BLaER1 (cell line): Measurements from ENCODE around the gene FBXW5.

ENCODE experiments used
- H3K27ac ChIP-seq: shearing (Covaris generic); formaldehyde crosslinking; 2 replicates; pipeline ENCODE4 v1.8.1; 2022
- H3K27me3 ChIP-seq: shearing (Covaris generic); formaldehyde crosslinking; 2 replicates; pipeline ENCODE4 v1.8.1; 2022
- H3K36me3 ChIP-seq: shearing (Covaris generic); formaldehyde crosslinking; 2 replicates; pipeline ENCODE4 v1.8.1; 2022
- H3K4me1 ChIP-seq: shearing (Covaris generic); formaldehyde crosslinking; 2 replicates; pipeline ENCODE4 v1.8.1; 2022
- H3K4me2 ChIP-seq: shearing (Covaris generic); formaldehyde crosslinking; 2 replicates; pipeline ENCODE4 v1.8.1; 2022
- H3K4me3 ChIP-seq: shearing (Covaris generic); formaldehyde crosslinking; 2 replicates; pipeline ENCODE4 v1.8.1; 2022
- H3K9ac ChIP-seq: shearing (Covaris generic); formaldehyde crosslinking; 2 replicates; pipeline ENCODE4 v1.8.1; 2022
- H3K9me3 ChIP-seq: shearing (Covaris generic); formaldehyde crosslinking; 2 replicates; pipeline ENCODE4 v1.8.1; 2022
- H4K20me1 ChIP-seq: shearing (Covaris generic); formaldehyde crosslinking; 2 replicates; pipeline ENCODE4 v1.8.1; 2022
- Cebpa-rat ChIP-seq: shearing (Covaris generic); IDR thresholded peaks from 2 replicates; pipeline ENCODE4 v1.8.1; 2022

Gene FBXW5

DNA sequence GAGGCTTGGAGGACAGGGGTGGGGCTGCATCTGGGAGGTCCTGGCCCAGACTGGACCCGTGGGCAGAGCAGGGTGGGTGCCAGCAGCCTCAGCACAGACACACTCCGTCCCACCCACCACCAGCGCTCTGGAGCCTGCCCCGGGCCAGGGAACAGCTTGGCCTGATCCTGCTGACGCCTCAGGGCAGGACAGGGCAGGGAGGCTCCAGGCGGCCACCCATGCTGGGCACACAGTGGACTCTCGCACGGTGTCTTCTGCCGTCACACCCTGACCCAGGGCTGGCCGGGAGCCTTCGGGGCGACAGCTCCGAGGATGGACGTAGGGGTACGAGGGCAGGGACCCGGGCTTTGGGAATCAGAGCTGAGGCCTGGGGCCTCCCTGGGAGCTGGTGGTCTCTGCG is 24.6 kb upstream of the FBXW5 start:
- H3K9ac ChIP-seq = no peak overlapping the region

DNA sequence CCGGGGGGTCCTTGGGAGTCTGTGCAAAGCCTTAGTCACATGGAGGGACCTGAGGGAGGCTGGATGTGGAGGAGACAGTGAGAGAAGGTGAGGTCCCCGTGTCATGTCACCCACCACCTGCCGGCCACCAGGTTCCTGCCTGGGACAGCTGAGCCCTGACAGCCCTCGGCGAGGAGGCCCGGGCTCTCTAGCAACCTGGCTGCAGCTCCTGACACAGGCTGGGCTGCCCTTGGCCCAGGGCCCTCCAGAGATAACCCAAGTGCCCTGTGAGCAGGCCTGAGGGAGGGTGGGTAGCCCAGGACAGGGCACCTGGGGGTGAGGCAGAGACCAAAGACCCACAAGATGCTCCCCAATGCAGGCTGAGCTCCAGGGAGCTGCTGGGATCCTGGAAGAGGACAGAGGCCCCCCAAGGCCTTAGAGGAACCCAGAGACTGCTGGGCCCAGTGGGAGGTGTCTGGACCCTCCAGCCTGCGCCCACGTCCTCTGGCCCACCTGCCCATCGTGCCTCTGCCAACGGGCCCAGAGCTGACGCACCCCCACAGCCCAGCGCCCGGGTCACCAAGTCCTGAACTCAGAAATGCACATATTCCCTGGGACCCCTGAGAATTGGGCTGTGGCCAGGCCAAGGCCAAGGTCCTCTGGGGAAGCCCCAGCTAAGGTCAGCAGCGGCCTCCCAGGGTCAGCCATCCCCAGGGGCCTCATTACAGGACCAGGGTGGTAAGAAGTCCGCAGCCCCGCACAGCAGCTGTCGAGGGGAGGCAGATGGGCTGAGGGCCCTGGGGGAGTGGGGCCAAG is 24.0 kb upstream of the FBXW5 start:
- Histone ChIP-seq H3K27me3 (no peaks in the 10 kb centered on the region), H3K27ac (no peak overlapping the region), H3K4me1 (peaks cover 35% of the 10 kb centered on the region), H3K4me2 (no peak overlapping the region), H3K9me3 (no peaks in the 10 kb centered on the region), H3K36me3 (no peaks in the 10 kb centered on the region), H3K9ac (no peak overlapping the region), H3K4me3 (no peak overlapping the region), H4K20me1 (no peaks in the 10 kb centered on the region)
- no peak for TF ChIP-seq Cebpa-rat

More for the DNA sequence above, 24.6 kb upstream of the FBXW5 start:
- peak overlapping the region; percentile 26; the same call in 1 of the 2 replicates for H3K27ac ChIP-seq
- no peak for TF ChIP-seq Cebpa-rat
- H3K27me3 ChIP-seq = no peaks in the 10 kb centered on the region
- no peaks in the 10 kb centered on the region for H3K36me3 ChIP-seq
- H3K9me3 ChIP-seq = no peaks in the 10 kb centered on the region
- H3K4me2 ChIP-seq = no peak overlapping the region
- peaks cover 35% of the 10 kb centered on the region for H3K4me1 ChIP-seq
- no peak overlapping the region for H3K4me3 ChIP-seq
- H4K20me1 ChIP-seq = no peaks in the 10 kb centered on the region

DNA sequence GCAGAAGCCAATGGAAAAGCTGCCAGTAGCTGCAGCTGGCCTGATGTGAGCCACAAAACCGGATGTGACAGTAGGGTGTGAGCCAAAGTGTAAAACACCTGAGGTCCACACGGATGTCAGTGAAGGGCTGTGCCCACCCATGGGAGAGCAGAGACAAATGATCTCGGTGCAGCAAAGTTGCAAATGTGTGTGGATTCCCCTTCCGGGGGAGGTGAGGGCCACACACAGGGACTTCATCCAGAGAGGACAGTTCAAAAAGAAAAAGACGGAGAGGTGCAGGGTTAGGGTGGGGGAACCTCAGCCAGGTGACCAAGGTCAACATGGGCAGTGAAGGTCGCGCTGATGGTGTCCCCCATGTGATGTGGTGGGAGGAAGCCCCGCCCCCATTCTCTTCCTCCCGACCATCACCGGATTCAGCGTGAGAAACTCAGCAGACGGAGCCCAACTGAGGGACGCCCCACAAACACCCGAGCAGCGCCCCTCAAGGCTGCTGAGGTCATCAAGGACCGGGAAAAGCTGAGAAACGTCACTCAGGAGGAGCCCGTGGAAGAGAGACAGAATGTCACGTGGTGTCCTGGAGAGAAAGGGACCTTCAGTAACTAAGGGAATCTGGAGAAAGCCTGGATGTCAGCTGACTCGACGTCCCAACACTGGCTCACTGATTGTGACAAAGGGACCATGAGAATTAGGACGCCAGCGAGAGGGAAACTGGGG is 21.4 kb upstream of the FBXW5 start:
- H3K36me3 ChIP-seq = no peaks in the 10 kb centered on the region
- no peak overlapping the region for H3K4me3 ChIP-seq
- no peaks in the 10 kb centered on the region for H3K27me3 ChIP-seq
- 0 out of 2 replicates have a peak overlapping the region, but pooled peaks have one; percentile 24 for H3K9ac ChIP-seq
- H3K9me3 ChIP-seq = no peaks in the 10 kb centered on the region
- peaks cover 26% of the 10 kb centered on the region for H3K4me1 ChIP-seq
- H3K4me2 ChIP-seq = peak overlapping the region; percentile 71
- H3K27ac ChIP-seq = no peak overlapping the region
- H4K20me1 ChIP-seq = no peaks in the 10 kb centered on the region
- no peak for TF ChIP-seq Cebpa-rat

DNA sequence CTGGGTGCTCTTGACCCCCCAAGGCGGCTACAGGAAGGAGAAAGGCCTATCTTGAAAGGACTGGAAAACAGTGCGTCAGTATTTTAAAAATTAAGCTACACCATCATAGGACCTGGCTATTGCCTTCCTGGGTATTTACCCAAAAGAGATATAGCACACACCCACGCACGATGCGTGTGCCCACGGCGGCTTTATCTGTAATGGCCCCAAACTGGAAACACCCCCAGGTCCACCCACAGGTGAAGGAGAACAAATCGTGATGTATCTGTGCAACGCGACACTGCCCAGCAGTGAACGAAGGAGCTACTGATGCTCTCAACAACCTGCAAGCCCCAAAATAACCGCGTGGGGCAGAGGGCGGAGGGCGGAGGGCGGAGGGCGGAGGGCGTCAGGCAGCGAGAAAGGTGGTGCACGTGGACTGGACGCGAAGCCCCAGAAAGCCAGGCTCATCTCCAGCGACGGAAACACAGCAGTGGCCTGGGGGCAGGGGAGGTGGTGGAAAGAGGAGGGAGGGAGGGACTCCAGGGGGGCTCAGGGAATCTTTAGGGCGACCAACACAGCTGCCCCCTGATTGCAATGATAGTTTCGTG is 20.4 kb upstream of the FBXW5 start:
- H3K4me3 ChIP-seq = no peak overlapping the region
- no peak overlapping the region for H3K4me2 ChIP-seq
- no peaks in the 10 kb centered on the region for H3K27me3 ChIP-seq
- H3K9me3 ChIP-seq = no peaks in the 10 kb centered on the region
- no peaks in the 10 kb centered on the region for H3K36me3 ChIP-seq
- no peak overlapping the region for H3K27ac ChIP-seq
- no peak overlapping the region for H3K9ac ChIP-seq
- no peak for TF ChIP-seq Cebpa-rat
- H4K20me1 ChIP-seq = no peaks in the 10 kb centered on the region
- peaks cover 21% of the 10 kb centered on the region for H3K4me1 ChIP-seq

DNA sequence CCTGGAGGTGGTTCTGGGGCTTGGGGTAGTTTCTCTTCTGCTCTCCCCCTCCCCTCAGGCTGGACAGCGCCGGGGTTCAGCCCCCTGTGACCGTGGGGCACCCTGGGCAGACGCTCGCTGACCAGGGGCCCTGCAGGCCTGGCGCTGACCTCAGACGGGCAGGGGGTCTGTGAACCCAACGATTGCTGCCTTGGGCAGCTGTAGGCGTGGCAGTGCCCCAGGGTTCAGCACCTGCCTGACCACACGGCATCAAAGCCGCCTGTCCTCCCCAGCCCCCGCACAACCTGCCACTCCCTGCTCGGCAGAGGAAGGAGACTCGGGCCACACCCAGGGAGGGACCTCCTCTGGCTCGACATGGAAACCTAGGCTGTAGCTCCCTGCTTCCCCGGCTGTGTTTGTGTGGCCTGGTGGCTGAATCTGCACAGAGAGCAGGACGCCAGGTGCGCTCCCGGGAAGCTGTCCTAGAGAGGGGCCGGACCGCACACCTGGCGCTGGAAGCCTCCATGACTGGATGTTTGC is 19.7 kb upstream of the FBXW5 start:
- H3K9ac ChIP-seq = no peak overlapping the region
- no peaks in the 10 kb centered on the region for H4K20me1 ChIP-seq
- peaks cover 26% of the 10 kb centered on the region for H3K4me1 ChIP-seq
- H3K4me3 ChIP-seq = no peak overlapping the region
- no peaks in the 10 kb centered on the region for H3K27me3 ChIP-seq
- H3K36me3 ChIP-seq = no peaks in the 10 kb centered on the region
- no peak for TF ChIP-seq Cebpa-rat
- no peak overlapping the region for H3K27ac ChIP-seq
- H3K4me2 ChIP-seq = no peak overlapping the region
- H3K9me3 ChIP-seq = no peaks in the 10 kb centered on the region

DNA sequence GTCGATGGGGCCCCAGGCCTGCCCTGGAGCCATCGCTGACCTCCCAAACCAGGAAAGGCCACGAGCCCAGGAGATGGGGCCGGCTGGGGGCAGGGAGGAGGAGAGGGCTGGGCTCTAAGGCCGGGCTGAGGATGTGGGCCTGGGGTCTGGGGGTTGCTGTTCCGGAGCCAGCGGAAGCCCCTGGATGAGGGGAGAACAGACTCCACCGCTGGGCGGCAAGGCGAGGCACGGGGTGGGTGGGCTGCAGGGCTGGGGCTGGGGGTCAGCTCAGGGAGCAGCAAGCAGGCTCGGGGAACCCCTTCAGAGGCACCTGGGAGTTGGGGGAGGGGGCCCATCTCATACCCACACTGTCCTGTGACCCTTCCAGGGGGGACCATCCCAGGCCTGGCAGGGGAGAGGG is 19.2 kb upstream of the FBXW5 start:
- no peak for TF ChIP-seq Cebpa-rat
- Histone ChIP-seq H3K4me3 (no peak overlapping the region), H3K36me3 (no peaks in the 10 kb centered on the region)

DNA sequence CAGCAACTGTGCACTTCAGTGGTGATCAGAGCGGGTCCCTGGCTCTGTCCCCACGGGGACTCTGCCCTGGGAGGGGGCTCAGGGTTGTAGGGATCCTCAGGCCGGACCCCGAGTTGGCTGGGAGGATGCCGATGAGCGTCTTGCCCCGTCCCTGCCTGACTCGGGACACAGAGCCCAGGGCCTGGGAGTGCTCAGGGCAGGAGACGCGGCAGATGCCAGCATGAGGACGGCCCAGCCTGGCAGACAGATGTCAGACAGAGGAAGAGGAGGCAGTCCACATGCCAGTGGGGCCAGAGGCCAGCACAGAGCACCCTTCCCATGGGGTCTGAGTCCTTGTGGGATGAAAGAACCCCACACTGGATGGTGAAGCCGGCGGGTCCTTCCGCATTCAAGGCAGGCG is 18.8 kb upstream of the FBXW5 start:
- Histone ChIP-seq H3K4me1 (peaks cover 26% of the 10 kb centered on the region), H3K4me3 (no peak overlapping the region), H3K36me3 (no peaks in the 10 kb centered on the region), H3K27me3 (no peaks in the 10 kb centered on the region), H3K9me3 (no peaks in the 10 kb centered on the region), H3K4me2 (no peak overlapping the region), H3K9ac (no peak overlapping the region), H3K27ac (no peak overlapping the region), H4K20me1 (no peaks in the 10 kb centered on the region)
- TF ChIP-seq Cebpa-rat = no peak

More for the DNA sequence above, 19.2 kb upstream of the FBXW5 start:
- no peaks in the 10 kb centered on the region for H4K20me1 ChIP-seq
- H3K9ac ChIP-seq = no peak overlapping the region
- H3K4me2 ChIP-seq = no peak overlapping the region
- H3K27me3 ChIP-seq = no peaks in the 10 kb centered on the region
- no peaks in the 10 kb centered on the region for H3K9me3 ChIP-seq
- peaks cover 26% of the 10 kb centered on the region for H3K4me1 ChIP-seq
- no peak overlapping the region for H3K27ac ChIP-seq

DNA sequence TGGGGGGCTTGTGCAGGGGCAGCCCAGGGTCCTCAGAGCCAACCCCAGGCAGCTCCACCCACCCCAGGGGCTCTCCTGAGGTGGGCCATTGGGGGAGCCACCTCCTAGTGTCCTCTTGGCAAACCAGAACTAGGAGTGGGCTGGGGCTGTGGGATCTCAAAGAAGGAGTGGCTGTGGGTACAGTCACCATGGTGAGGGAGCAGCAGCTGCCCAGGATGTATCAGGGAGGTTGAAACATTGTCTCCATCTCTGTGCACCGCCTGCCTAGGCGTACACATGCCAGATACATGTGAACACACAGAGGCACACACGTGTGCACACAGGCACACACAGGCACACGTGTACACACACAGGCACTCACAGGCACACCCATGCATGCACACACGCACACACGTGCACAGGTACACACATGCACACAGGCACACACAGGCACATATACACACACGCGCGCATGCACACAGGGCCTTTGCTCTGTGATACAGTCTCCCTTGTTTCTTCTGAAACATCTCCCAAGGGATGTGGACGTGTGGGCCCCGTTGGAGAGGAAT is 18.2 kb upstream of the FBXW5 start:
- no peak overlapping the region for H3K9ac ChIP-seq
- H3K4me1 ChIP-seq = peaks cover 26% of the 10 kb centered on the region
- H3K27ac ChIP-seq = no peak overlapping the region
- H3K4me2 ChIP-seq = no peak overlapping the region
- H3K27me3 ChIP-seq = no peaks in the 10 kb centered on the region
- H3K36me3 ChIP-seq = no peaks in the 10 kb centered on the region
- no peak for TF ChIP-seq Cebpa-rat
- no peaks in the 10 kb centered on the region for H4K20me1 ChIP-seq
- no peaks in the 10 kb centered on the region for H3K9me3 ChIP-seq
- no peak overlapping the region for H3K4me3 ChIP-seq

DNA sequence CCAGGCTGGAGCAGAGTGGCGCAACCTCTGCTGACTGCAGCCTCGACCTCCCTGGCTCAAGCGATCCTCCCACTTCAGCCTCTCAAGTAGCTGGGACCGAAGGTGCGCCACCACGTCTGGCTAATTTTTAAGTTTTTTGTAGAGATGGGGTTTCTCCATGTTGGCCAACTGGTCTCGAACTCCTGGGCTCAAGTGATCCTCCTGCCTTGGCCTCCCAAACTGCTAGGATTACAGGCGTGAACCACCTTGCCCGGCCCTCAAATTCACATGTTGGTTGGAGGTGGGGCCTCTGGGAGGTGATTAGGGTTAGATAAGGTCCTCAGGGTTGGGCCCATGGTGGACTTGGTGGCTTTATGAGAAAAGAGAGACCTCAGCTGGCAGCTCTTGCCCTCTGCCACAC is 17.6 kb upstream of the FBXW5 start:
- Histone ChIP-seq H3K9me3 (no peaks in the 10 kb centered on the region), H3K4me3 (no peak overlapping the region), H3K4me1 (peaks cover 26% of the 10 kb centered on the region), H3K4me2 (no peak overlapping the region), H3K27ac (no peak overlapping the region), H3K27me3 (no peaks in the 10 kb centered on the region), H4K20me1 (no peaks in the 10 kb centered on the region), H3K9ac (no peak overlapping the region), H3K36me3 (no peaks in the 10 kb centered on the region)
- no peak for TF ChIP-seq Cebpa-rat
